A204.1 (cell line): ENCODE measurements around the gene HIBADH.

Experiments used
- FAIRE-seq: peaks from 2 replicates; lab custom pipeline; 2012; peaks lifted over from hg19 to GRCh38; lab: Jason Lieb, UNC

Gene HIBADH

DNA sequence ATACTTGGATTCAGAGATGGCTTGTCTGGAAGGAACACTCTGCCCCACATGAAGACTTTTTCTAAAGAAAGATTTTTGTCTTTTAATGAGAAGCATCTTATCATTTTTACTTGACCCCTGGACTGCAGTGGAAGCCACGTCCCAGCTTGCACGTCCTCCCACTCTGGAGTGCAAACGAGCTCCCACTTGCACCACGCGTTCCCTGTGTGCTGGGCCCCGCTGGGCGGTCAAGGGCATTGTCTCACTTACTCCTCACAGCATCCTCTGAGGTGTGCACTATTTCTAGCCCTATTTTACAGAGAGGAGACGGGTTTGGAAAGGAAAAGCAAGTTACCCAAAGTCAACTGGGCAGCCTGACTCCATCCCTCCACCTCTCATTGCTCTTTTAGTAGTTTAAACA is 175.2 kb downstream of the HIBADH start:
- FAIRE-seq: no peak

DNA sequence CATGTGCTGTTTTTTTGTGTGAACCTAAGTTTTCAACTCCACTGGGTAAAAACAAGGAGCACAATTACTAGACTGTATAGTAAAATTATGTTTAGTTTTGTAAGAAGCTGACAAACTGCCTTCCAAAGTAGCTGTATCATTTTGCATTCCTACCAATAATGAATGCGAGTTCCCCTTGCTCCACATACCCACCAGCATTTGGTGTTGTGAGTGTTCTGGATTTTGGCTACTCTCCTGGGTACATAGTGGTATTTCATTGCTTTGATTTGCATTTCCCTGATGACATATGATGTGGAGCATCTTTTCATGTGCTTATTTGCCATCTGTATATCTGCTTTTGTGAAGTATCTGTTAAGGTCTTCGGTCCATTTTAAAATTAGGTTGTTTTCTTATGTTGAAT is 178.2 kb downstream of the HIBADH start:
- no peak for FAIRE-seq

DNA sequence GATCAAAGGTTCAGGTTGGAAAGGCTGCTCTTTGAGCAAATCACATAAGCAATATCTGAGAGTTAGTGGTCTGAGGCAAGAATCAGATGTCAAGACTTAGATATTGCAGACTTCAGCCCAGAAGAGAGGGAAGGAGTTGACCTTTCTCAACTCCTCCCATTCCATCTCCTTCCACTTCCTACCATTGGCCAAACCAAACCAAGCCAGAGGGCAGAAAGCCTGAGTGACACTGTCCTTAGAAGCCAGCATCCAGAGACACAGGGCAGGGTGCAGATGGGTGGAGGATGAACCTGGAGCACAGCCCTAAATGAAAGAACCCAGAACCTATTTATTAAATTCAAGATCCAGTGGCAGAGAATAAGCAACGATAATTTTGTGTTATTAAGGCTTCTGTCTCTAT is 180.5 kb downstream of the HIBADH start:
- FAIRE-seq: no peak

DNA sequence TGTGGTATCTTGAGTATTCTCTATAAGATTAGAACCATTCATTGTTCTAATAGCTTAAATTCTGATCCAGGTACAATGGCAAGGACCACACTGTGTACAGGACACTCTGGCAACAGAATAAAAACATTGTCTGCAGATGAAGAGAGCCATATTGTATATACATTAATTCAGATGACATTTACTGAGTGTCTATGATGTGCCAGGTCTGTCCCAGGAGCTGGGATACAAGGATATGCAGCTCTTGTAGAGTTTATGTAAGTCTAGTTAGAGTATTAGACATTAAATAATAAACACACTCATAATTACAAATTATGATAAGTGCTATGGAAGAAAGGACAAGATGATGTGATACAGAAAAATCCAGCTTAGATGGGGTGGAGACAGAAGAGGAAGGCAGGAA is 184.1 kb downstream of the HIBADH start:
- FAIRE-seq: no peak

DNA sequence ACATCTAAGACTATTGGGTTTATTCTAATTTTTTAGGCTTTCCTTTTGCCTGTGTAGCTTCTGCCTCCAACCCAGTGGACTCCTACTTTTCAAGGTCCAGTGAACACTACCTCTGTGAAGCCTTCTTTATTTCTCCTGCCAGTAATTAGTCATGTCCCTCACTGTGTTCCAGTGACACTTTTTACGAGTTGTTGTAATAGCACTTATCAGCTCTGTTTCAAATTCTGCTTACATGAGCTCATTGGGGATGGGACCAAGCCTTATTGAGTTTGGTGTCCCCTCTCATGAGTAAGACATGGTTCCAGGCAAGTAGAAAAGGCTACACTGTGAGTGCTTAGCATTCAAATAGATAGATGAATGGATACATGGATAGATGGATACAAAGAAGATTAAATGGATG is 184.6 kb downstream of the HIBADH start:
- FAIRE-seq: no peak

DNA sequence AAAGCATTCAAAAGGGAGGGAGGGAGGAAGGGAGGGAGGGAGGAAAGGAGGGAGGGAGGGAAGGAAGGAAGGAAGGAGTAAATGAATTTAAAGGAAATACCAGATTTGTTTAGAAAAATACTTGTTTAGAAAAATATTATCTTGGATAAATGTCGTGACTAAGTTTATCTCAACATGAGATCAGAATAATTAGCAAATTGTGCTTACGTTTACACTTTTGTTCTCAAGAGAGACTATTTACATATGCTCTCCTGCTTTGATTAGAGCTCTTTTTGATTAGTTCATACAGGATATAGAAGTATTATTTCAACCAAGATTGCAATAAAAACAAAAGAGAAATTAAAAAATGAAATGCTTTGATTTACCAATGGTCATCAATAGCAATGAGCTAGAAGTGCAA is 186.2 kb downstream of the HIBADH start:
- FAIRE-seq: no peak
